Measurements from ENCODE around the gene MYOZ2. TPM values are rescaled to one million over a fixed set of nuclear protein-coding genes. Genes with fewer than 3 reads are reported as not detected.

MYOZ2 gene
- total RNA-seq, 1 donor from 2014 or later = not detected

DNA sequence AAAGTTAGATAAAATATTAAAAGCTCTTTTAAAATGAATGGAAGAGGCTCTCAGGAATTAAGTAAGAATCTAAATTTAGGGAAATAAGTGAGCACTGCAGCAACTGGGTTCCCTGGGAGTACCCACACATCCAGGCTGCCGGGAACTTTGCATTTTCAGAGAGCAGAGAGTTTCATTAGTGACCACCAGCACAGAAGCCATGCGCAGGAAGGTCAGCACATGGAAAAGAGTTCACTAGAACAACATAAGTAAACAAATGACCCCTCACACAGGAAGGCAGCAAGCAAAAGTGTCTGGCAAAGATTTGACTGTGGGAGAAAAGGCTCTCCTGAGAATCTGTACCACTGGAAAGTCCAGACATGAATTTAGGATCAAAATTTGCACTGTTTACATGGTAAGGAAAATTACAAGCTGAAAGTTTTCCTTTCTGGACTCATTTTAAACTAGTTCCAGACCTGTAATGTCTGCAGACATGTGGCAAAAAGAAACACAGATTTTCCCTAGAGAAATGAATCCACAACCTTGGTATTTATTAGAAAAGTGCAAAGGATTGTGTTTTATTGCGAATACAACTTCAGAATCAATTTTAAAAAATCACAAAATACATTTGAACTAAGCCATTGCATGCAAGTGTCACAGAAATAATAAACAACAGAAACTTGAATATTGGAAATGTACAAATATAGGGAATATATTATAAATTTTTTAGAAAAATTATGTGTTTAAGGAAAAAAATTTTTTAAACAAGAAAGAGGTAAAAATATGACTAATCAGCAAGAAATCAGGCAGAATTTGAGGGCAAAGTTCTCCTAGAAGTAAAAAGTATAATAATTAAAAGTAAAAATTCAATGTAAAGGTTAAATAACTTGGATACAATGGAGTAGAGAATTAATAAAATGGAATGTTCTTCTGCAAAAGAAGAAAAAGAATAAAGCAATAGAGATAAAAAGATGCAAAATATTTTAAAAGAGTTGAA lies 18.4 kb upstream of the MYOZ2 start:
- H3K4me3 ChIP-seq (ENCODE audit: low read depth, low read length) = no peak overlapping the region
- DNase-seq (ENCODE audit: low read depth) (no peak), FAIRE-seq (no peak)
- TF ChIP-seq, protein P1, sequence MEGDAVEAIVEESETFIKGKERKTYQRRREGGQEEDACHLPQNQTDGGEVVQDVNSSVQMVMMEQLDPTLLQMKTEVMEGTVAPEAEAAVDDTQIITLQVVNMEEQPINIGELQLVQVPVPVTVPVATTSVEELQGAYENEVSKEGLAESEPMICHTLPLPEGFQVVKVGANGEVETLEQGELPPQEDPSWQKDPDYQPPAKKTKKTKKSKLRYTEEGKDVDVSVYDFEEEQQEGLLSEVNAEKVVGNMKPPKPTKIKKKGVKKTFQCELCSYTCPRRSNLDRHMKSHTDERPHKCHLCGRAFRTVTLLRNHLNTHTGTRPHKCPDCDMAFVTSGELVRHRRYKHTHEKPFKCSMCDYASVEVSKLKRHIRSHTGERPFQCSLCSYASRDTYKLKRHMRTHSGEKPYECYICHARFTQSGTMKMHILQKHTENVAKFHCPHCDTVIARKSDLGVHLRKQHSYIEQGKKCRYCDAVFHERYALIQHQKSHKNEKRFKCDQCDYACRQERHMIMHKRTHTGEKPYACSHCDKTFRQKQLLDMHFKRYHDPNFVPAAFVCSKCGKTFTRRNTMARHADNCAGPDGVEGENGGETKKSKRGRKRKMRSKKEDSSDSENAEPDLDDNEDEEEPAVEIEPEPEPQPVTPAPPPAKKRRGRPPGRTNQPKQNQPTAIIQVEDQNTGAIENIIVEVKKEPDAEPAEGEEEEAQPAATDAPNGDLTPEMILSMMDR (IDR thresholded peaks at IDR 0.05; ENCODE audit: insufficient read depth, low read length, severe bottlenecking) = no peak
- no peaks in the 10 kb centered on the region for H3K36me3 ChIP-seq (ENCODE audit: control insufficient read depth, insufficient read depth, low read length)
- H3K27me3 ChIP-seq (ENCODE audit: control insufficient read depth, insufficient read depth, low read length) = no peaks in the 10 kb centered on the region

DNA sequence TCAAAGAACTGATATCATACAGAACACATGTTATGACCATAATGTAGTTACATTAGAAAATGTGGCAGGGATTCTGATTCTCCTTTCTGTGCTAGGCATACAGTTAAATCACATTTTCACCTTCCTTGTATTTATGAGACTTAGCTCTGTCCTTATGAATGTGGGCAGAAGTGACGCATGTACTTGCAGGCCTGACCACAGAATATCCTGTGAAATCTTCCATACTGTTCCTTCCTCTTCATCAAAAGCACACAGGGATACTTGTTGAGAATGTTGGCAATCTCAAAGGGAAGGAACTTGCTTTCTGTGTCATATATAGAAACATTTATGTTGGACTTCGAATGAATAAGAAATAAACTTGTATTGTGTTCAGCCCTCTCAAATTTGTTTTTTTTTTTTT lies 17.2 kb upstream of the MYOZ2 start:
- FAIRE-seq = no peak

GRCh38 chr4:119124352-119124751 lies 11.3 kb upstream of the MYOZ2 start:
- Histone ChIP-seq H3K27me3 (ENCODE audit: control insufficient read depth, insufficient read depth, low read length) (no peaks in the 10 kb centered on the region), H3K4me3 (ENCODE audit: low read depth, low read length) (no peak overlapping the region), H3K36me3 (ENCODE audit: control insufficient read depth, insufficient read depth, low read length) (no peaks in the 10 kb centered on the region)
- DNase-seq (ENCODE audit: low read depth) (no peak), FAIRE-seq (no peak)
- TF ChIP-seq, protein P1 (IDR thresholded peaks at IDR 0.05; ENCODE audit: insufficient read depth, low read length, severe bottlenecking) = no peak

More for the DNA sequence above, 17.2 kb upstream of the MYOZ2 start:
- no peak overlapping the region for H3K4me3 ChIP-seq (ENCODE audit: low read depth, low read length)
- TF ChIP-seq, protein P1 (IDR thresholded peaks at IDR 0.05; ENCODE audit: insufficient read depth, low read length, severe bottlenecking) = no peak
- H3K36me3 ChIP-seq (ENCODE audit: control insufficient read depth, insufficient read depth, low read length) = no peaks in the 10 kb centered on the region
- peak; percentile 60 for DNase-seq (ENCODE audit: low read depth)
- H3K27me3 ChIP-seq (ENCODE audit: control insufficient read depth, insufficient read depth, low read length) = no peaks in the 10 kb centered on the region

GRCh38 chr4:119125931-119126330 lies 9.7 kb upstream of the MYOZ2 start:
- no peak for FAIRE-seq
- DNase-seq (ENCODE audit: low read depth) = no peak
- TF ChIP-seq, protein P1 (IDR thresholded peaks at IDR 0.05; ENCODE audit: insufficient read depth, low read length, severe bottlenecking) = no peak
- H3K27me3 ChIP-seq (ENCODE audit: control insufficient read depth, insufficient read depth, low read length) = no peaks in the 10 kb centered on the region
- no peaks in the 10 kb centered on the region for H3K36me3 ChIP-seq (ENCODE audit: control insufficient read depth, insufficient read depth, low read length)
- no peak overlapping the region for H3K4me3 ChIP-seq (ENCODE audit: low read depth, low read length)

- FAIRE-seq (no peak), DNase-seq (ENCODE audit: low read depth) (no peak)
- H3K4me3 ChIP-seq (ENCODE audit: low read depth, low read length) = no peak overlapping the region
- no peaks in the 10 kb centered on the region for H3K27me3 ChIP-seq (ENCODE audit: control insufficient read depth, insufficient read depth, low read length)
- no peaks in the 10 kb centered on the region for H3K36me3 ChIP-seq (ENCODE audit: control insufficient read depth, insufficient read depth, low read length)
- TF ChIP-seq, protein P1 (IDR thresholded peaks at IDR 0.05; ENCODE audit: insufficient read depth, low read length, severe bottlenecking) = no peak
Observed at GRCh38 chr4:119128148-119128547, 7.5 kb upstream of the MYOZ2 start.

Measured in bronchial epithelial cell (primary cell).